DND-41 (cell line): ENCODE measurements around the gene PRPSAP1.
A peak's percentile ranks its signal among the peaks of the same experiment; 100 is the strongest.

Source experiments
- ATAC-seq: fragments of 200-7000 bp; cut with Tn5 transposase; 3 replicates; pipeline ENCODE4 v1.9.1; 2021; ENCODE audit warnings: low read depth; ENCODE audit not compliant: insufficient read depth
- DNase-seq: peaks from one replicate; pipeline ENCODE4 v3.0.0-alpha.2; 2020
- H2AFZ ChIP-seq: 2 replicates; pipeline ENCODE4 v1.6.0; 2012; ENCODE audit warnings: low read depth, low read length
- H3K27ac ChIP-seq: 2 replicates; pipeline ENCODE4 v1.5.1; 2012; ENCODE audit warnings: low read length, inconsistent platforms
- H3K27me3 ChIP-seq: fragments of 200-600 bp; sonication (generic); 2 replicates; pipeline ENCODE4 v1.6.0; 2012; ENCODE audit warnings: low read length, mild to moderate bottlenecking, inconsistent platforms; ENCODE audit not compliant: insufficient read depth, poor library complexity
- H3K36me3 ChIP-seq: 2 replicates; pipeline ENCODE4 v1.5.1; 2012; ENCODE audit warnings: low read length, inconsistent platforms; ENCODE audit not compliant: insufficient read depth
- H3K4me1 ChIP-seq: 2 replicates; pipeline ENCODE4 v1.5.1; 2012; ENCODE audit warnings: mild to moderate bottlenecking, low read length; ENCODE audit not compliant: insufficient read depth
- H3K4me2 ChIP-seq: 2 replicates; pipeline ENCODE4 v1.6.0; 2012; ENCODE audit warnings: mild to moderate bottlenecking, moderate library complexity, low read length, inconsistent platforms; ENCODE audit not compliant: insufficient read depth
- H3K4me3 ChIP-seq, 2 experiments: fragments of 200-600 bp in 1 of 2; shearing (Covaris generic) in 1 of 2; 2 replicates each; pipeline ENCODE4 v1.5.1; 2012 to 2016; ENCODE audit warnings: inconsistent platforms in 2 of 2, low read length in 2 of 2, mild to moderate bottlenecking in 2 of 2, low read depth in 1 of 2, moderate library complexity in 1 of 2
- H3K79me2 ChIP-seq: 2 replicates; pipeline ENCODE4 v1.6.0; 2012; ENCODE audit warnings: low read length, inconsistent platforms; ENCODE audit not compliant: insufficient read depth
- H3K9ac ChIP-seq: 2 replicates; pipeline ENCODE4 v1.6.0; 2012; ENCODE audit warnings: low read depth, mild to moderate bottlenecking, inconsistent platforms, low read length, moderate library complexity
- H3K9me3 ChIP-seq: 2 replicates; pipeline ENCODE4 v1.5.1; 2012; ENCODE audit warnings: low read length, moderate library complexity, mild to moderate bottlenecking, inconsistent platforms; ENCODE audit not compliant: insufficient read depth, severe bottlenecking
- H4K20me1 ChIP-seq: 2 replicates; pipeline ENCODE4 v1.6.0; 2012; ENCODE audit warnings: low read length; ENCODE audit not compliant: insufficient read depth
- EZH2 ChIP-seq: IDR thresholded peaks from 3 replicates; pipeline ENCODE4 v1.6.1; 2012; ENCODE audit warnings: borderline replicate concordance, low read depth, mild to moderate bottlenecking, moderate library complexity, low read length, inconsistent platforms; ENCODE audit not compliant: severe bottlenecking
- TF ChIP-seq, protein P1 (sequence below): IDR thresholded peaks from 2 replicates; pipeline ENCODE4 v1.5.1; 2012; ENCODE audit warnings: borderline replicate concordance, low read length, moderate library complexity, mild to moderate bottlenecking; ENCODE audit not compliant: poor library complexity, severe bottlenecking; ENCODE audit errors: extremely low read depth

The PRPSAP1 gene

DNA sequence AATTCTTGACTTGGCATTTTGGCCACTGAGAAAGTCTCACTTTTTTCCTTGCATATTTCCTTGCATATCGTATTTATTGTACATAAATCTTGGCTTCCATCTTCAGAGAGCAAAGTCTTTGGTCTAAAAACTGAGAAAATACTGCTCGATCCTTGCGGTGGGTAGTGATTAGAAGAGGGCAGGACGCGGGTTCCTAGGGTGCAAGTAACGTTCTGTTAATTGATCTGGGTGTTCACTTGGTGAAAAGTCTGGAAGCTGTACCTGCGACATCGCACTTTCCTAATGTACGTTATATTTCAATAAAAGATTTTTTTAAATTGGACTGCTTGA, 89.3 kb downstream of the PRPSAP1 start:
- Histone ChIP-seq H3K36me3 (peaks cover 38% of the 10 kb centered on the region), H3K27ac (peak overlapping the region; percentile 85), H4K20me1 (peaks cover 32% of the 10 kb centered on the region), H2AFZ (peak overlapping the region; percentile 17), H3K27me3 (no peaks in the 10 kb centered on the region), H3K4me2 (peak overlapping the region; percentile 60), H3K9me3 (no peaks in the 10 kb centered on the region), H3K4me3 (peak overlapping the region in 1 of 2 experiments; percentile 76; a peak in 2 of 4 replicates), H3K79me2 (peaks cover 41% of the 10 kb centered on the region), H3K9ac (peak overlapping the region; percentile 46), H3K4me1 (peaks cover 50% of the 10 kb centered on the region)
- no peak for TF ChIP-seq EZH2
- TF ChIP-seq, protein P1, sequence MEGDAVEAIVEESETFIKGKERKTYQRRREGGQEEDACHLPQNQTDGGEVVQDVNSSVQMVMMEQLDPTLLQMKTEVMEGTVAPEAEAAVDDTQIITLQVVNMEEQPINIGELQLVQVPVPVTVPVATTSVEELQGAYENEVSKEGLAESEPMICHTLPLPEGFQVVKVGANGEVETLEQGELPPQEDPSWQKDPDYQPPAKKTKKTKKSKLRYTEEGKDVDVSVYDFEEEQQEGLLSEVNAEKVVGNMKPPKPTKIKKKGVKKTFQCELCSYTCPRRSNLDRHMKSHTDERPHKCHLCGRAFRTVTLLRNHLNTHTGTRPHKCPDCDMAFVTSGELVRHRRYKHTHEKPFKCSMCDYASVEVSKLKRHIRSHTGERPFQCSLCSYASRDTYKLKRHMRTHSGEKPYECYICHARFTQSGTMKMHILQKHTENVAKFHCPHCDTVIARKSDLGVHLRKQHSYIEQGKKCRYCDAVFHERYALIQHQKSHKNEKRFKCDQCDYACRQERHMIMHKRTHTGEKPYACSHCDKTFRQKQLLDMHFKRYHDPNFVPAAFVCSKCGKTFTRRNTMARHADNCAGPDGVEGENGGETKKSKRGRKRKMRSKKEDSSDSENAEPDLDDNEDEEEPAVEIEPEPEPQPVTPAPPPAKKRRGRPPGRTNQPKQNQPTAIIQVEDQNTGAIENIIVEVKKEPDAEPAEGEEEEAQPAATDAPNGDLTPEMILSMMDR = no peak
- no peak for DNase-seq
- ATAC-seq = no peak

DNA sequence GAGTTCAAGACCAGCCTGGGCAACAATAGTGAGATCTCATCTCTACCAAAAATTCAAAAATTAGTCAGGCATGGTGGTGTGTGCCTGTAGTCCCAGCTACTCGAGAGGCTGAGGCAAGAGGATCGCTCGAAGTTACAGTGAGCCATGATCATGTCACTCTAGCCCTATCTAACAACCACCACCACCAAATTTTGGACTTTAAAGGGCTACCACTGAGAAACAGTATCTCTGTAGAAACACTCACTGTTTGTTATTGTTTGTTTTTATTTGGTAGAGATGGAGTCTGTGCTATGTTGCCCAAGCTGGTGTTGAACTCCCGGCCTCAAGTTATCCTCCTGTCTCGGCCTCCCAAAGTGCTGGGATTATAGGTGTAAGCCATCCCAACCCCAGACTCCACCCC, 89.8 kb downstream of the PRPSAP1 start:
- H3K27ac ChIP-seq = peak overlapping the region; percentile 85
- H3K27me3 ChIP-seq = no peaks in the 10 kb centered on the region
- no peak for ATAC-seq
- no peak for DNase-seq
- H3K4me3 ChIP-seq = no peak overlapping the region
- no peaks in the 10 kb centered on the region for H3K9me3 ChIP-seq
- peaks cover 33% of the 10 kb centered on the region for H3K36me3 ChIP-seq
- H2AFZ ChIP-seq = no peak overlapping the region
- peak overlapping the region; percentile 46 for H3K9ac ChIP-seq
- H4K20me1 ChIP-seq = peaks cover 27% of the 10 kb centered on the region
- no peak for TF ChIP-seq EZH2
- TF ChIP-seq, protein P1 = no peak
- peaks cover 45% of the 10 kb centered on the region for H3K4me1 ChIP-seq
- 0 out of 2 replicates have a peak overlapping the region, but pooled peaks have one; percentile 60 for H3K4me2 ChIP-seq
- H3K79me2 ChIP-seq = peaks cover 37% of the 10 kb centered on the region

DNA sequence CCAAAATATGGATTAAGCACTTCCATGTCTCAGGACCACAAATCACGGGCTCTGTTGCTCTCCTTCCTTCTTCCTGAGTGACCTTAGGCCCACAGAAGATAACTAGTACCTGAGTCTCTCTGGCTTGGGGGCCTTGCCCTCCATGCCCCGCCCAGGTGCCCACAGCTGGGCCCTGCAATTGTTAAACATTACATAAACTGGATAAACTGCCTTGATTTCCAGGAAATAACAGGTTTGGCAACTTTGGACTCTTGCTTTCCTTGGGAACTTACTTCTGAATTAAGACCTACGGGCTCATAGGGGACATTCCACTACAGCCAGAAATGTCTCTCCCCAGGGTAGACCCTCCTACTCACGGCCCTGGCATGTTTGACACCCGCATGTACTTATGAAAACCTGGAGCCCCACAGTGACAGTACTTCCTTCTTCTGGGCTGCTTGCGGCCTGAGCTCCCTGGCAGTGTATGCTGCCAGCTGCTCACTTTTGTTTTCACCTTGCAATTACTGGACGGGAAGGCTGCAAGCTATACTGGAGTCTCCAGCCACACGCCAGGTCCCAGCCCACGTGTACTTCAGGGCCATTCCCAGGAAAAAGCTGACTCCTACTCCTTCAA, 90.9 kb downstream of the PRPSAP1 start:
- ATAC-seq = no peak
- H3K9ac ChIP-seq = no peak overlapping the region

More for the DNA sequence above, 90.9 kb downstream of the PRPSAP1 start:
- Histone ChIP-seq H3K27ac (peak overlapping the region; percentile 32), H3K79me2 (peaks cover 26% of the 10 kb centered on the region), H3K36me3 (peaks cover 23% of the 10 kb centered on the region), H4K20me1 (peaks cover 16% of the 10 kb centered on the region), H3K9me3 (no peaks in the 10 kb centered on the region), H3K4me2 (no peak overlapping the region), H3K4me1 (peaks cover 34% of the 10 kb centered on the region), H3K4me3 (no peak overlapping the region), H3K27me3 (no peaks in the 10 kb centered on the region), H2AFZ (no peak overlapping the region)
- no peak for DNase-seq
- TF ChIP-seq EZH2 = no peak
- TF ChIP-seq, protein P1 = no peak
